Mesendoderm (in vitro differentiated cells): ENCODE measurements around the gene CPED1.

Experiments used
- DNase-seq: peaks from one replicate; pipeline ENCODE4 v3.0.0; 2013
- H2AK5ac ChIP-seq: 2 replicates; pipeline ENCODE4 v1.6.1; 2013; ENCODE audit warnings: low read length, inconsistent platforms
- H2BK120ac ChIP-seq: 2 replicates; pipeline ENCODE4 v1.6.1; 2013; ENCODE audit warnings: low read depth, mild to moderate bottlenecking, low read length, moderate library complexity, mixed read lengths
- H2BK15ac ChIP-seq: replicated peaks from 2 replicates; pipeline ENCODE4 v1.6.1; 2013; ENCODE audit warnings: low read depth, mild to moderate bottlenecking, moderate library complexity
- H2BK5ac ChIP-seq: 2 replicates; pipeline ENCODE4 v1.6.1; 2013; ENCODE audit warnings: low read length, inconsistent platforms
- H3K18ac ChIP-seq: 2 replicates; pipeline ENCODE4 v1.6.1; 2013; ENCODE audit warnings: mild to moderate bottlenecking, low read length, mixed read lengths
- H3K23ac ChIP-seq: one replicate; pipeline ENCODE4 v1.6.1; 2013; ENCODE audit warnings: low read length
- H3K27ac ChIP-seq: 2 replicates; pipeline ENCODE4 v1.5.1; 2013; ENCODE audit warnings: low read depth, mild to moderate bottlenecking, inconsistent platforms, low read length, moderate library complexity
- H3K27me3 ChIP-seq: 2 replicates; pipeline ENCODE4 v1.6.1; 2013; ENCODE audit warnings: low read length, control low read depth, mild to moderate bottlenecking, inconsistent platforms; ENCODE audit not compliant: insufficient read depth, poor library complexity
- H3K36me3 ChIP-seq: 2 replicates; pipeline ENCODE4 v1.6.1; 2013; ENCODE audit warnings: low read length, inconsistent platforms; ENCODE audit not compliant: control insufficient read depth, insufficient read depth
- H3K4ac ChIP-seq: one replicate; pipeline ENCODE4 v1.6.1; 2013; ENCODE audit warnings: low read depth, mild to moderate bottlenecking, low read length, moderate library complexity
- H3K4me1 ChIP-seq: 2 replicates; pipeline ENCODE4 v1.6.1; 2013; ENCODE audit warnings: low read depth, low read length, inconsistent platforms; ENCODE audit not compliant: control insufficient read depth
- H3K4me2 ChIP-seq: 2 replicates; pipeline ENCODE4 v1.6.1; 2013; ENCODE audit warnings: low read length
- H3K4me3 ChIP-seq: 2 replicates; pipeline ENCODE4 v1.5.1; 2013; ENCODE audit warnings: mild to moderate bottlenecking, low read length
- H3K56ac ChIP-seq: one replicate; pipeline ENCODE4 v1.6.1; 2013; ENCODE audit warnings: low read length
- H3K79me1 ChIP-seq: 2 replicates; pipeline ENCODE4 v1.6.1; 2013; ENCODE audit warnings: low read length, inconsistent platforms
- H3K79me2 ChIP-seq: 2 replicates; pipeline ENCODE4 v1.6.1; 2013; ENCODE audit warnings: mild to moderate bottlenecking, low read length; ENCODE audit not compliant: control insufficient read depth, insufficient read depth
- H3K9ac ChIP-seq: 2 replicates; pipeline ENCODE4 v1.6.1; 2013; ENCODE audit warnings: low read length, inconsistent platforms
- H4K5ac ChIP-seq: one replicate; pipeline ENCODE4 v1.6.1; 2013; ENCODE audit warnings: low read length
- H4K8ac ChIP-seq: one replicate; pipeline ENCODE4 v1.6.1; 2013; ENCODE audit warnings: low read depth, mild to moderate bottlenecking, control low read depth, low read length, moderate library complexity
- WGBS: extraction: QIAGEN DNeasy Blood & Tissue Kit; methylation state at CpG from one replicate; pipeline ENCODE4 v1.1.7; 2013; ENCODE audit warnings: low lambda C conversion rate, missing lambda C conversion rate; ENCODE audit not compliant: insufficient coverage; ENCODE audit errors: extremely low coverage; 5-methylcytosine and 5-hydroxymethylcytosine counted together

Gene CPED1

GRCh38 chr7:121160150-121161008, 171.9 kb downstream of the CPED1 start:
- no CpG with 5 or more reads among the region's 4 CpGs for WGBS
- Histone ChIP-seq H3K4me2 (no peak overlapping the region), H3K79me1 (no peaks in the 10 kb centered on the region), H3K23ac (no peak overlapping the region), H2AK5ac (no peak overlapping the region), H2BK120ac (no peak overlapping the region), H3K27me3 (no peaks in the 10 kb centered on the region), H3K4ac (no peak overlapping the region), H3K18ac (no peak overlapping the region), H3K27ac (no peak overlapping the region), H4K5ac (no peak overlapping the region), H3K79me2 (no peaks in the 10 kb centered on the region), H4K8ac (no peak overlapping the region), H3K56ac (no peak overlapping the region), H3K4me1 (no peaks in the 10 kb centered on the region), H2BK5ac (no peak overlapping the region), H3K9ac (no peak overlapping the region), H3K4me3 (no peak overlapping the region), H2BK15ac (no peak overlapping the region), H3K36me3 (no peaks in the 10 kb centered on the region)
- no peak for DNase-seq

DNA sequence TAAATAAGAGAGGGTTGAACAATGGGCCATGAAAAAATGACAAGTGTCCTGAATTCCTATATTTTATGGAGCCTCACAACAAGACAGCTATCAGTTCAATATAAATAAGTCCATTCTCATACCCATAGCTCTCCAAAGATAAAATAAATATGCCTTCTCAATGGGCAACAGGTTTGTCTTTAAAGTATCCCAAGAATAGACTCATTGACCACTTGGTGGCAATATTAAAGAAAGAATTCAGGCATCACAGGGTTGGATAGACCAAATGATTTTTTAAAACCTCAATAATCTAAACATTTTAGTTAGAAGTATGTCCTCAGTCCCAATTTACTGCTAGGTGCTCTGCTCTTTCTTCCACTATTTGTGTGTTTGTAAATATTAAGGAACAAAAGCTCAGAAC, 175.2 kb downstream of the CPED1 start:
- H2BK5ac ChIP-seq = no peak overlapping the region
- no peak overlapping the region for H3K56ac ChIP-seq
- H2BK15ac ChIP-seq = no peak overlapping the region
- no peaks in the 10 kb centered on the region for H3K79me1 ChIP-seq
- no peak overlapping the region for H4K5ac ChIP-seq
- H3K9ac ChIP-seq = no peak overlapping the region
- no peak overlapping the region for H3K27ac ChIP-seq
- no peak overlapping the region for H4K8ac ChIP-seq
- no peak for DNase-seq
- no peak overlapping the region for H3K4ac ChIP-seq
- H2AK5ac ChIP-seq = no peak overlapping the region
- H3K27me3 ChIP-seq = no peaks in the 10 kb centered on the region
- no peaks in the 10 kb centered on the region for H3K79me2 ChIP-seq
- no peaks in the 10 kb centered on the region for H3K4me1 ChIP-seq
- H3K4me3 ChIP-seq = no peak overlapping the region
- H2BK120ac ChIP-seq = no peak overlapping the region
- H3K23ac ChIP-seq = no peak overlapping the region
- H3K4me2 ChIP-seq = no peak overlapping the region
- H3K36me3 ChIP-seq = no peaks in the 10 kb centered on the region
- no peak overlapping the region for H3K18ac ChIP-seq

DNA sequence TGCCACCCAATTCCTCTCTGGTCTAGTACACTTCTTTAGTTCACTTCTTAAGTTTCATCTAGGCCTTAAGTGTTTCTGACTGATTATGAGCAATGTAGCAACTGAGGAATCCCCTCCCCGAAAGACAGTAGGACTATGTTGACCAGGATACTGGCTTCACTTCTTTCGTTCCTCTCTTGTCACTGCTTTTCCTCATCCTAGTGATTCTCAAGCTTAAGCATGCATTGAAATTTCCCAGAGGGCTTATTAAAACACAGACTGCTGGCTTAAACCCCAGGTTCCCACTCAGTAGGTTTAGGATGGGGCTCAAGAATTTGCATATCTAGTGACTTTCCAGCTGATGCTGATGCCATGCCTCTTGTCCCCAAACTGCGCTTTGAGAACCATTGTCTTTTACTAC, 175.7 kb downstream of the CPED1 start:
- Histone ChIP-seq H3K79me1 (no peaks in the 10 kb centered on the region), H3K56ac (no peak overlapping the region), H3K18ac (no peak overlapping the region), H3K27ac (no peak overlapping the region), H4K8ac (no peak overlapping the region), H2BK5ac (no peak overlapping the region), H3K4me3 (no peak overlapping the region), H2AK5ac (no peak overlapping the region), H3K4ac (no peak overlapping the region), H4K5ac (no peak overlapping the region), H2BK120ac (no peak overlapping the region), H2BK15ac (no peak overlapping the region), H3K23ac (no peak overlapping the region), H3K79me2 (no peaks in the 10 kb centered on the region), H3K4me1 (no peaks in the 10 kb centered on the region), H3K9ac (no peak overlapping the region), H3K4me2 (no peak overlapping the region), H3K27me3 (no peaks in the 10 kb centered on the region), H3K36me3 (no peaks in the 10 kb centered on the region)
- WGBS = no CpG with 5 or more reads among the region's 3 CpGs
- no peak for DNase-seq

DNA sequence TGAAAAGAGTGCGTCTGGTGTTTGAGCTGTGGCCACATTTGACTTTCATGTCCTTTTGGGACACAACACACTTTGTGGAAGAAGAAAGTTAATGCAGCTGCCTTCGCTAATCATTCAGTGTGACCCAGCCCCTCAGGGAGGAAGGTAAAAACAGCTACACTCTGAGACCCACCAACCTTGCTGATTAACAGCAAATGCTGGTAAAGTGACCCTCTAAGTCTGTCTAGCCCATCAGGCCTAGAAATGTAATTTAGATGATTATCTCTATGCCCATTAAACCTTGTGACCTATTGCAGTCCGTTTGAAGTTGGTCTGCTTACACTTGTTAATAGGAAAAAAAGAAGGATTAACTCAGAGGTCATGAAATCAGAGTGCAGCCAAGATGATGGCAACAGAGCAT, 178.4 kb downstream of the CPED1 start:
- Histone ChIP-seq H2AK5ac (no peak overlapping the region), H3K27ac (no peak overlapping the region)
- DNase-seq = peak; percentile 12

GRCh38 chr7:121167971-121168370, 179.5 kb downstream of the CPED1 start:
- WGBS = no CpG with 5 or more reads among the region's 9 CpGs
- Histone ChIP-seq H2BK15ac (no peak overlapping the region), H3K79me2 (no peaks in the 10 kb centered on the region), H3K79me1 (no peaks in the 10 kb centered on the region), H3K27me3 (no peaks in the 10 kb centered on the region), H3K9ac (no peak overlapping the region), H3K36me3 (no peaks in the 10 kb centered on the region), H3K27ac (no peak overlapping the region), H3K4ac (no peak overlapping the region), H4K5ac (no peak overlapping the region), H4K8ac (no peak overlapping the region), H3K23ac (no peak overlapping the region), H3K4me3 (no peak overlapping the region), H3K56ac (no peak overlapping the region), H3K4me1 (no peaks in the 10 kb centered on the region), H2BK5ac (no peak overlapping the region), H2BK120ac (no peak overlapping the region), H2AK5ac (no peak overlapping the region), H3K18ac (no peak overlapping the region), H3K4me2 (no peak overlapping the region)
- no peak for DNase-seq

More for the DNA sequence above, 178.4 kb downstream of the CPED1 start:
- H3K9ac ChIP-seq = no peak overlapping the region
- no peaks in the 10 kb centered on the region for H3K79me1 ChIP-seq
- no peak overlapping the region for H3K23ac ChIP-seq
- no CpG with 5 or more reads among the region's 3 CpGs for WGBS
- H3K4me1 ChIP-seq = no peaks in the 10 kb centered on the region
- H3K4ac ChIP-seq = no peak overlapping the region
- no peak overlapping the region for H4K8ac ChIP-seq
- no peak overlapping the region for H2BK15ac ChIP-seq
- no peaks in the 10 kb centered on the region for H3K79me2 ChIP-seq
- H3K56ac ChIP-seq = no peak overlapping the region
- no peak overlapping the region for H2BK120ac ChIP-seq
- H3K4me2 ChIP-seq = no peak overlapping the region
- no peaks in the 10 kb centered on the region for H3K36me3 ChIP-seq
- no peak overlapping the region for H2BK5ac ChIP-seq
- H3K4me3 ChIP-seq = no peak overlapping the region
- H3K18ac ChIP-seq = no peak overlapping the region
- no peak overlapping the region for H4K5ac ChIP-seq
- H3K27me3 ChIP-seq = no peaks in the 10 kb centered on the region

- no peak overlapping the region for H2AK5ac ChIP-seq
- H3K18ac ChIP-seq = no peak overlapping the region
- no CpG with 5 or more reads among the region's 2 CpGs for WGBS
- no peak overlapping the region for H3K23ac ChIP-seq
- H2BK5ac ChIP-seq = no peak overlapping the region
- H3K79me1 ChIP-seq = no peaks in the 10 kb centered on the region
- H4K5ac ChIP-seq = no peak overlapping the region
- H3K79me2 ChIP-seq = no peaks in the 10 kb centered on the region
- no peak overlapping the region for H3K56ac ChIP-seq
- no peak overlapping the region for H3K4me2 ChIP-seq
- no peak overlapping the region for H3K27ac ChIP-seq
- H2BK15ac ChIP-seq = no peak overlapping the region
- DNase-seq = no peak
- no peak overlapping the region for H3K4ac ChIP-seq
- H3K4me3 ChIP-seq = no peak overlapping the region
- H3K9ac ChIP-seq = no peak overlapping the region
- H3K4me1 ChIP-seq = no peaks in the 10 kb centered on the region
- H3K36me3 ChIP-seq = no peaks in the 10 kb centered on the region
- H2BK120ac ChIP-seq = no peak overlapping the region
- no peaks in the 10 kb centered on the region for H3K27me3 ChIP-seq
- no peak overlapping the region for H4K8ac ChIP-seq
These were observed 181.0 kb downstream of the CPED1 start for GRCh38 chr7:121169469-121169868.
